Measurements from ENCODE around the gene SMARCA1. TPM values are rescaled to one million over a fixed set of nuclear protein-coding genes. Genes with fewer than 3 reads are reported as not detected.

The SMARCA1 gene
- total and polyA plus RNA-seq, 2 of the 13 experiments (the other 11 are each of a cell fraction or from before 2014, with no cell fraction given): 97.7 to 145 TPM

GRCh38 chrX:129525162-129525561 is 1.9 kb upstream of the SMARCA1 start (continued):
- TF ChIP-seq ZBTB4 (CRISPR knock-in tag; IDR thresholded peaks at IDR 0.05; ENCODE audit: borderline replicate concordance): no peak
- no peak for TF ChIP-seq ZSCAN30 (CRISPR knock-in tag; IDR thresholded peaks at IDR 0.05)
- 0 out of 2 replicates have a peak, but pooled peaks have one; percentile 3 for TF ChIP-seq SMC3 (IDR thresholded peaks at IDR 0.05; ENCODE audit: low read length)
- no peak for TF ChIP-seq ZNF784 (CRISPR knock-in tag; IDR thresholded peaks at IDR 0.05; ENCODE audit: borderline replicate concordance)
- no peak for TF ChIP-seq GRHL1 (CRISPR knock-in tag; conservative IDR thresholded peaks at IDR 0.05)
- TF ChIP-seq ZFP82 (CRISPR knock-in tag; IDR thresholded peaks at IDR 0.05; ENCODE audit: borderline replicate concordance): no peak
- no peak for TF ChIP-seq ZFP41 (CRISPR knock-in tag; IDR thresholded peaks at IDR 0.05; ENCODE audit: borderline replicate concordance)
- no peak for TF ChIP-seq KLF13 (CRISPR knock-in tag; IDR thresholded peaks at IDR 0.05)
- no peak for TF ChIP-seq NAIF1 (CRISPR knock-in tag; IDR thresholded peaks at IDR 0.05; ENCODE audit: borderline replicate concordance)
- no peak for TF ChIP-seq ZNF703 (CRISPR knock-in tag; IDR thresholded peaks at IDR 0.05; ENCODE audit: borderline replicate concordance)
- TF ChIP-seq ZNF446 (CRISPR knock-in tag; IDR thresholded peaks at IDR 0.05): no peak
- no peak for TF ChIP-seq ZNF235 (CRISPR knock-in tag; IDR thresholded peaks at IDR 0.05; ENCODE audit: borderline replicate concordance)
- no peak for TF ChIP-seq ATF7 (IDR thresholded peaks at IDR 0.05)
- no peak; the same call in 1 of the 2 replicates for TF ChIP-seq ATF7 (CRISPR knock-in tag; IDR thresholded peaks at IDR 0.05)
- TF ChIP-seq JUND (CRISPR knock-in tag; IDR thresholded peaks at IDR 0.05): no peak
- TF ChIP-seq ZNF75D (CRISPR knock-in tag; IDR thresholded peaks at IDR 0.05; ENCODE audit: borderline replicate concordance): no peak
- no peak for TF ChIP-seq THAP9 (CRISPR knock-in tag; IDR thresholded peaks at IDR 0.05; ENCODE audit: borderline replicate concordance)
- no peak for TF ChIP-seq ZNF563 (CRISPR knock-in tag; IDR thresholded peaks at IDR 0.05)
- TF ChIP-seq ZNF512 (CRISPR knock-in tag; IDR thresholded peaks at IDR 0.05): no peak
- TF ChIP-seq ZNF777 (CRISPR knock-in tag; IDR thresholded peaks at IDR 0.05): no peak
- TF ChIP-seq ZNF792 (CRISPR knock-in tag; IDR thresholded peaks at IDR 0.05): no peak
